ENCODE data around the gene ARMS2. TPM values are rescaled to one million over a fixed set of nuclear protein-coding genes. Genes with fewer than 3 reads are reported as not detected.

The ARMS2 gene
- total RNA-seq, 1 experiment from 2014 or later = not detected

- H3K27me3 ChIP-seq = no peaks in the 10 kb centered on the region
- H3K36me3 ChIP-seq = no peaks in the 10 kb centered on the region
- H3K4me3 ChIP-seq = peak overlapping the region; percentile 7
- no peaks in the 10 kb centered on the region for H3K9me3 ChIP-seq
- DNase-seq = peak; percentile 32
Measured at GRCh38 chr10:122495406-122496340, 41.2 kb downstream of the ARMS2 start.

- Histone ChIP-seq H3K27me3 (no peaks in the 10 kb centered on the region), H3K4me3 (no peak overlapping the region), H3K36me3 (no peaks in the 10 kb centered on the region), H3K9me3 (no peaks in the 10 kb centered on the region)
- no peak for DNase-seq
Measured at GRCh38 chr10:122497241-122497640, 42.8 kb downstream of the ARMS2 start.

- DNase-seq = no peak
- Histone ChIP-seq H3K36me3 (no peaks in the 10 kb centered on the region), H3K4me3 (no peak overlapping the region), H3K9me3 (no peaks in the 10 kb centered on the region), H3K27me3 (no peaks in the 10 kb centered on the region)
Measured at GRCh38 chr10:122498521-122498920, 44.1 kb downstream of the ARMS2 start.

- H3K27me3 ChIP-seq = no peaks in the 10 kb centered on the region
- DNase-seq = no peak
- H3K4me3 ChIP-seq = no peak overlapping the region
- no peaks in the 10 kb centered on the region for H3K36me3 ChIP-seq
- H3K9me3 ChIP-seq = no peaks in the 10 kb centered on the region
Measured at GRCh38 chr10:122499012-122499411, 44.6 kb downstream of the ARMS2 start.

- Histone ChIP-seq H3K9me3 (no peaks in the 10 kb centered on the region), H3K27me3 (no peaks in the 10 kb centered on the region), H3K36me3 (no peaks in the 10 kb centered on the region), H3K4me3 (no peak overlapping the region)
- peak; percentile 53 for DNase-seq
Measured at GRCh38 chr10:122499491-122499941, 45.1 kb downstream of the ARMS2 start.

GRCh38 chr10:122500194-122500593 is 45.7 kb downstream of the ARMS2 start:
- DNase-seq = no peak
- Histone ChIP-seq H3K36me3 (no peaks in the 10 kb centered on the region), H3K4me3 (no peak overlapping the region), H3K27me3 (no peaks in the 10 kb centered on the region), H3K9me3 (no peaks in the 10 kb centered on the region)

- Histone ChIP-seq H3K9me3 (no peaks in the 10 kb centered on the region), H3K4me3 (no peak overlapping the region), H3K27me3 (no peaks in the 10 kb centered on the region), H3K36me3 (no peaks in the 10 kb centered on the region)
- no peak for DNase-seq
Measured at GRCh38 chr10:122500726-122501125, 46.3 kb downstream of the ARMS2 start.

GRCh38 chr10:122503012-122503411 is 48.6 kb downstream of the ARMS2 start:
- Histone ChIP-seq H3K27me3 (no peaks in the 10 kb centered on the region), H3K9me3 (no peaks in the 10 kb centered on the region), H3K36me3 (no peaks in the 10 kb centered on the region), H3K4me3 (no peak overlapping the region)
- DNase-seq = no peak

GRCh38 chr10:122503886-122504609 is 49.6 kb downstream of the ARMS2 start:
- no peaks in the 10 kb centered on the region for H3K9me3 ChIP-seq
- DNase-seq = no peak
- no peaks in the 10 kb centered on the region for H3K36me3 ChIP-seq
- H3K4me3 ChIP-seq = no peak overlapping the region
- no peaks in the 10 kb centered on the region for H3K27me3 ChIP-seq

GRCh38 chr10:122504610-122504950 is 50.1 kb downstream of the ARMS2 start:
- peak; percentile 95 for DNase-seq
- no peaks in the 10 kb centered on the region for H3K9me3 ChIP-seq
- no peaks in the 10 kb centered on the region for H3K27me3 ChIP-seq
- no peaks in the 10 kb centered on the region for H3K36me3 ChIP-seq
- no peak overlapping the region for H3K4me3 ChIP-seq

GRCh38 chr10:122505011-122505410 is 50.6 kb downstream of the ARMS2 start:
- no peaks in the 10 kb centered on the region for H3K27me3 ChIP-seq
- no peak overlapping the region for H3K4me3 ChIP-seq
- H3K9me3 ChIP-seq = no peaks in the 10 kb centered on the region
- DNase-seq = no peak
- H3K36me3 ChIP-seq = no peaks in the 10 kb centered on the region

GRCh38 chr10:122505885-122506645 is 51.6 kb downstream of the ARMS2 start:
- Histone ChIP-seq H3K27me3 (no peaks in the 10 kb centered on the region), H3K9me3 (no peaks in the 10 kb centered on the region), H3K36me3 (no peaks in the 10 kb centered on the region), H3K4me3 (no peak overlapping the region)
- no peak for DNase-seq

Other genes starting within 250 kb of the ARMS2 start
- gene BTBD16, start 183.4 kb upstream of the ARMS2 start, total RNA-seq (2014; rRNA removed; shearing (Covaris generic); ENCODE audit: low replicate concordance) = not detected in 2 replicates
- 13.2 and 16.0 TPM in 2 replicates for gene PLEKHA1, start 79.9 kb upstream of the ARMS2 start, total RNA-seq (2014; rRNA removed; shearing (Covaris generic); ENCODE audit: low replicate concordance)
- 26.0 and 40.8 TPM in 2 replicates for gene HTRA1, start 6.9 kb downstream of the ARMS2 start, total RNA-seq (2014; rRNA removed; shearing (Covaris generic); ENCODE audit: low replicate concordance)
- gene DMBT1, start 106.1 kb downstream of the ARMS2 start, total RNA-seq (2014; rRNA removed; shearing (Covaris generic); ENCODE audit: low replicate concordance) = not detected in 2 replicates
- gene C10orf120, start 245.2 kb downstream of the ARMS2 start, total RNA-seq (2014; rRNA removed; shearing (Covaris generic); ENCODE audit: low replicate concordance) = not detected in 2 replicates

All from MG63 (cell line).